CD4-positive, alpha-beta T cell treated with Interleukin-4 for 1 hour (primary cell): Measurements from ENCODE around the gene CLTCL1.
"Not testable (repeated sequence)": the region's sequence is repeated elsewhere in the genome, so short reads cannot be mapped to it uniquely, and the experiment has no call there.

Source experiments
- DNase-seq, 2 donors: peaks; one replicate each; pipeline ENCODE4 v3.0.0-alpha.2; 2020 to 2022

Gene CLTCL1

GRCh38 chr22:19291580-19292457, at the start of gene CLTCL1:
Gene CLTCL1, minus strand, starts transcription at chr22:19291719. Its CDS starts 78 bp downstream, at chr22:19291641.
- peak; percentile 66 to 78 for DNase-seq

GRCh38 chr22:19337137-19337536, 45.6 kb upstream of the CLTCL1 start:
- DNase-seq, result no peak

GRCh38 chr22:19336133-19337075, 44.9 kb upstream of the CLTCL1 start:
- no peak for DNase-seq

GRCh38 chr22:19331975-19332374, 40.5 kb upstream of the CLTCL1 start:
- no peak for DNase-seq

- DNase-seq, result no peak
These were observed 40.0 kb upstream of the CLTCL1 start for GRCh38 chr22:19331474-19331873.

GRCh38 chr22:19330865-19331418, 39.4 kb upstream of the CLTCL1 start:
- no peak for DNase-seq

GRCh38 chr22:19330205-19330604, 38.7 kb upstream of the CLTCL1 start:
- DNase-seq, result not testable (repeated sequence)

GRCh38 chr22:19329454-19329853, 37.9 kb upstream of the CLTCL1 start:
- DNase-seq, result no peak

GRCh38 chr22:19325296-19325948, 33.9 kb upstream of the CLTCL1 start:
- DNase-seq, result no peak

GRCh38 chr22:19323420-19323819, 31.9 kb upstream of the CLTCL1 start:
- DNase-seq, result not testable (repeated sequence)

GRCh38 chr22:19321757-19322156, 30.2 kb upstream of the CLTCL1 start:
- no peak for DNase-seq

- DNase-seq, result not testable (repeated sequence)
These were observed 28.6 kb upstream of the CLTCL1 start for GRCh38 chr22:19320136-19320535.

- DNase-seq, result no peak
These were observed 27.8 kb upstream of the CLTCL1 start for GRCh38 chr22:19319281-19319680.

GRCh38 chr22:19317865-19318264, 26.3 kb upstream of the CLTCL1 start:
- DNase-seq, result no peak

GRCh38 chr22:19307872-19308271, 16.4 kb upstream of the CLTCL1 start:
- no peak for DNase-seq

- DNase-seq, result not testable (repeated sequence)
These were observed 15.0 kb upstream of the CLTCL1 start for GRCh38 chr22:19306535-19306934.

- no peak for DNase-seq
These were observed 13.0 kb upstream of the CLTCL1 start for GRCh38 chr22:19304547-19304946.

GRCh38 chr22:19303785-19304184, 12.3 kb upstream of the CLTCL1 start:
- DNase-seq, result no peak

- no peak for DNase-seq
These were observed 4.2 kb upstream of the CLTCL1 start for GRCh38 chr22:19295733-19296132.

- DNase-seq, result no peak
These were observed 1.1 kb upstream of the CLTCL1 start for GRCh38 chr22:19292458-19293230.

- peak; percentile 12 to 29 for DNase-seq
These were observed 320 bp downstream of the CLTCL1 start for GRCh38 chr22:19291218-19291579.
